Activated naive CD4-positive, alpha-beta T cell treated with anti-CD3 and anti-CD28 coated beads, Interleukin-2, amount 10 ng/mL, durations not matched to agents 7 days and 5 days (primary cell): Measurements from ENCODE around the gene KIAA1210.

ENCODE experiments used
- CTCF ChIA-PET: fragments of 350-600 bp; sonication (Branson Sonifier 250); formaldehyde crosslinking; loops from one replicate; lab custom pipeline; 2021; ENCODE audit warnings: antibody characterized with exemption; lab: Charles Lee
- DNase-seq: peaks from one replicate; pipeline ENCODE4 v3.0.0-alpha.2; 2020
- H3K27ac Mint-ChIP-seq: one replicate; pipeline ENCODE4 v1.8.0; 2021; ENCODE audit warnings: mild to moderate bottlenecking, moderate library complexity, mixed read lengths
- H3K27me3 Mint-ChIP-seq: one replicate; pipeline ENCODE4 v1.8.0; 2021; ENCODE audit warnings: mild to moderate bottlenecking, mixed read lengths
- H3K36me3 Mint-ChIP-seq: one replicate; pipeline ENCODE4 v1.8.0; 2021; ENCODE audit warnings: mixed read lengths
- H3K4me1 Mint-ChIP-seq: one replicate; pipeline ENCODE4 v1.8.0; 2021; ENCODE audit warnings: mixed read lengths
- H3K4me3 Mint-ChIP-seq: one replicate; pipeline ENCODE4 v1.8.0; 2021; ENCODE audit warnings: mild to moderate bottlenecking, moderate library complexity, mixed read lengths
- H3K9me3 Mint-ChIP-seq: one replicate; pipeline ENCODE4 v1.8.0; 2021; ENCODE audit warnings: mixed read lengths

KIAA1210 gene

GRCh38 chrX:119073911-119074310 is 53.7 kb downstream of the KIAA1210 start:
- Mint-ChIP-seq H3K36me3 (no peaks in the 10 kb centered on the region), H3K27ac (no peak overlapping the region), H3K4me3 (no peak overlapping the region), H3K4me1 (no peaks in the 10 kb centered on the region), H3K27me3 (no peaks in the 10 kb centered on the region), H3K9me3 (no peaks in the 10 kb centered on the region)
- CTCF ChIA-PET: no interaction called here
- DNase-seq: no peak

- CTCF ChIA-PET: no interaction called here
- Mint-ChIP-seq H3K4me3 (no peak overlapping the region), H3K4me1 (no peaks in the 10 kb centered on the region), H3K27me3 (no peaks in the 10 kb centered on the region), H3K27ac (no peak overlapping the region), H3K9me3 (no peaks in the 10 kb centered on the region), H3K36me3 (no peaks in the 10 kb centered on the region)
- no peak for DNase-seq
Observed at GRCh38 chrX:119073200-119073905, 54.3 kb downstream of the KIAA1210 start.

- Mint-ChIP-seq H3K4me3 (no peak within 1 kb of the TSS), H3K27ac (no peak within 1 kb of the TSS)
- CTCF ChIA-PET: no interaction called here
Observed at GRCh38 chrX:119072744-119073143, 54.9 kb downstream of the KIAA1210 start, which contains the start of gene CT47C1. Gene CT47C1 (plus strand): TSS chrX:119072993. CDS start chrX:119073226, 233 bp downstream.

GRCh38 chrX:119071381-119071780 is 56.2 kb downstream of the KIAA1210 start:
- CTCF ChIA-PET: no interaction called here

More at GRCh38 chrX:119072744-119073143, 54.9 kb downstream of the KIAA1210 start, which contains the start of gene CT47C1:
- DNase-seq: no peak
- Mint-ChIP-seq H3K9me3 (no peaks in the 10 kb centered on the region), H3K27me3 (no peaks in the 10 kb centered on the region), H3K36me3 (no peaks in the 10 kb centered on the region), H3K4me1 (no peaks in the 10 kb centered on the region)

GRCh38 chrX:119069762-119070161 is 57.9 kb downstream of the KIAA1210 start:
- Mint-ChIP-seq H3K4me3 (no peak overlapping the region), H3K9me3 (no peaks in the 10 kb centered on the region), H3K4me1 (no peaks in the 10 kb centered on the region), H3K36me3 (no peaks in the 10 kb centered on the region), H3K27me3 (no peaks in the 10 kb centered on the region), H3K27ac (no peak overlapping the region)
- no peak for DNase-seq
- CTCF ChIA-PET: no interaction called here

More at GRCh38 chrX:119071381-119071780, 56.2 kb downstream of the KIAA1210 start:
- Mint-ChIP-seq H3K9me3 (no peaks in the 10 kb centered on the region), H3K4me3 (no peak overlapping the region), H3K27ac (no peak overlapping the region), H3K36me3 (no peaks in the 10 kb centered on the region), H3K4me1 (no peaks in the 10 kb centered on the region), H3K27me3 (no peaks in the 10 kb centered on the region)
- no peak for DNase-seq

GRCh38 chrX:119069128-119069527 is 58.5 kb downstream of the KIAA1210 start:
- CTCF ChIA-PET: no interaction called here
- Mint-ChIP-seq H3K4me3 (no peak overlapping the region), H3K4me1 (no peaks in the 10 kb centered on the region), H3K27me3 (no peaks in the 10 kb centered on the region), H3K36me3 (no peaks in the 10 kb centered on the region), H3K27ac (no peak overlapping the region), H3K9me3 (no peaks in the 10 kb centered on the region)
- DNase-seq: no peak

GRCh38 chrX:119067023-119067739 is 60.4 kb downstream of the KIAA1210 start:
- Mint-ChIP-seq H3K9me3 (no peaks in the 10 kb centered on the region), H3K4me3 (no peak overlapping the region), H3K4me1 (no peaks in the 10 kb centered on the region), H3K36me3 (no peaks in the 10 kb centered on the region), H3K27ac (no peak overlapping the region), H3K27me3 (no peaks in the 10 kb centered on the region)
- CTCF ChIA-PET: interaction anchor here (0.6 to 2.6 kb wide), 9 partner anchors 15 to 332 kb away, joined by 3 to 9 read pairs (median 4); no protein-coding TSS in a partner anchor
- peak; percentile 56 for DNase-seq

- H3K4me1 Mint-ChIP-seq: no peaks in the 10 kb centered on the region
- no peaks in the 10 kb centered on the region for H3K36me3 Mint-ChIP-seq
- H3K27me3 Mint-ChIP-seq: no peaks in the 10 kb centered on the region
- H3K27ac Mint-ChIP-seq: no peak overlapping the region
- DNase-seq: no peak
- H3K4me3 Mint-ChIP-seq: no peak overlapping the region
- CTCF ChIA-PET: no interaction called here
- no peaks in the 10 kb centered on the region for H3K9me3 Mint-ChIP-seq
Observed at GRCh38 chrX:119063428-119063827, 64.2 kb downstream of the KIAA1210 start.

GRCh38 chrX:119062750-119063374 is 64.8 kb downstream of the KIAA1210 start:
- Mint-ChIP-seq H3K4me1 (no peaks in the 10 kb centered on the region), H3K36me3 (no peaks in the 10 kb centered on the region), H3K4me3 (no peak overlapping the region), H3K27ac (no peak overlapping the region), H3K27me3 (no peaks in the 10 kb centered on the region), H3K9me3 (no peaks in the 10 kb centered on the region)
- no peak for DNase-seq
- CTCF ChIA-PET: no interaction called here

GRCh38 chrX:119055687-119056086 is 71.9 kb downstream of the KIAA1210 start:
- no peak for DNase-seq
- no peaks in the 10 kb centered on the region for H3K9me3 Mint-ChIP-seq
- no peak overlapping the region for H3K27ac Mint-ChIP-seq
- no peak overlapping the region for H3K4me3 Mint-ChIP-seq
- no peaks in the 10 kb centered on the region for H3K27me3 Mint-ChIP-seq
- H3K4me1 Mint-ChIP-seq: no peaks in the 10 kb centered on the region
- CTCF ChIA-PET: no interaction called here
- H3K36me3 Mint-ChIP-seq: no peaks in the 10 kb centered on the region

GRCh38 chrX:119045884-119046283 is 81.7 kb downstream of the KIAA1210 start:
- H3K4me1 Mint-ChIP-seq: no peaks in the 10 kb centered on the region
- CTCF ChIA-PET: no interaction called here
- H3K9me3 Mint-ChIP-seq: no peaks in the 10 kb centered on the region
- no peak overlapping the region for H3K4me3 Mint-ChIP-seq
- no peaks in the 10 kb centered on the region for H3K27me3 Mint-ChIP-seq
- H3K27ac Mint-ChIP-seq: no peak overlapping the region
- H3K36me3 Mint-ChIP-seq: no peaks in the 10 kb centered on the region
- no peak for DNase-seq

GRCh38 chrX:119042996-119043395 is 84.6 kb downstream of the KIAA1210 start:
- Mint-ChIP-seq H3K27ac (no peak overlapping the region), H3K27me3 (no peaks in the 10 kb centered on the region), H3K4me1 (no peaks in the 10 kb centered on the region), H3K9me3 (no peaks in the 10 kb centered on the region), H3K4me3 (no peak overlapping the region), H3K36me3 (no peaks in the 10 kb centered on the region)
- CTCF ChIA-PET: no interaction called here
- no peak for DNase-seq

- Mint-ChIP-seq H3K27me3 (no peaks in the 10 kb centered on the region), H3K27ac (no peak overlapping the region), H3K9me3 (no peaks in the 10 kb centered on the region), H3K4me3 (no peak overlapping the region), H3K36me3 (no peaks in the 10 kb centered on the region), H3K4me1 (no peaks in the 10 kb centered on the region)
- CTCF ChIA-PET: no interaction called here
- no peak for DNase-seq
Observed at GRCh38 chrX:119042040-119042439, 85.6 kb downstream of the KIAA1210 start.

GRCh38 chrX:119041175-119041574 is 86.4 kb downstream of the KIAA1210 start:
- H3K4me3 Mint-ChIP-seq: no peak overlapping the region
- CTCF ChIA-PET: no interaction called here

More at GRCh38 chrX:119041175-119041574, 86.4 kb downstream of the KIAA1210 start:
- Mint-ChIP-seq H3K36me3 (no peaks in the 10 kb centered on the region), H3K9me3 (no peaks in the 10 kb centered on the region), H3K27me3 (no peaks in the 10 kb centered on the region), H3K27ac (no peak overlapping the region), H3K4me1 (no peaks in the 10 kb centered on the region)
- no peak for DNase-seq
